Nephron (organoid): ENCODE results near the gene PPIB.

ENCODE experiments used
- H3K27ac Mint-ChIP-seq, 3 experiments: 2 replicates each; pipeline ENCODE4 v1.8.0; 2020; ENCODE audit warnings: mixed read lengths in 3 of 3, mild to moderate bottlenecking in 2 of 3, moderate library complexity in 1 of 3
- H3K27me3 Mint-ChIP-seq: 2 replicates; pipeline ENCODE4 v1.8.0; 2021; ENCODE audit warnings: low read depth, mild to moderate bottlenecking, moderate library complexity, mixed read lengths
- H3K36me3 Mint-ChIP-seq: 2 replicates; pipeline ENCODE4 v1.8.0; 2020; ENCODE audit warnings: low read depth, mixed read lengths
- H3K4me1 Mint-ChIP-seq: 2 replicates; pipeline ENCODE4 v1.8.0; 2020; ENCODE audit warnings: mixed read lengths
- H3K4me3 Mint-ChIP-seq, 3 experiments: 2 replicates each; pipeline ENCODE4 v1.8.0; 2020; ENCODE audit warnings: mild to moderate bottlenecking in 3 of 3, mixed read lengths in 3 of 3, moderate library complexity in 2 of 3
- H3K9me3 Mint-ChIP-seq: 2 replicates; pipeline ENCODE4 v1.8.0; 2020; ENCODE audit warnings: mixed read lengths
- CTCF ChIP-seq, 3 experiments: fragments of 200-600 bp; sonication (generic); IDR thresholded peaks; one replicate each; pipeline ENCODE4 v1.5.0; 2021; ENCODE audit warnings: antibody characterized with exemption in 3 of 3; ENCODE audit not compliant: unreplicated experiment in 3 of 3

Gene PPIB

GRCh38 chr15:64155802-64156651, 6.8 kb downstream of the PPIB start:
- H3K27me3 Mint-ChIP-seq, result peaks cover 18% of the 10 kb centered on the region
- peaks cover 50% of the 10 kb centered on the region for H3K36me3 Mint-ChIP-seq
- no peaks in the 10 kb centered on the region for H3K9me3 Mint-ChIP-seq
- H3K4me1 Mint-ChIP-seq, result peaks cover 40% of the 10 kb centered on the region
- TF ChIP-seq CTCF (IDR thresholded peaks at IDR 0.05; ENCODE audit: unreplicated experiment in 3 of 3), result no peak
- H3K27ac Mint-ChIP-seq, result peak overlapping the region in 1 of 3 experiments; percentile 3
- H3K4me3 Mint-ChIP-seq, result no peak overlapping the region

- Mint-ChIP-seq H3K4me1 (peaks cover 38% of the 10 kb centered on the region), H3K36me3 (peaks cover 36% of the 10 kb centered on the region), H3K9me3 (no peaks in the 10 kb centered on the region), H3K27me3 (peaks cover 34% of the 10 kb centered on the region), H3K27ac (peak overlapping the region in 2 of 3 experiments; percentile 49 to 65), H3K4me3 (peak overlapping the region; percentile 75 to 79 (median 79))
- TF ChIP-seq CTCF (IDR thresholded peaks at IDR 0.05; ENCODE audit: unreplicated experiment in 3 of 3), result peak; percentile 96 to 99 (median 99)
Observed at GRCh38 chr15:64153480-64154367, 9.1 kb downstream of the PPIB start.

GRCh38 chr15:64152507-64153387, 10.1 kb downstream of the PPIB start:
- Mint-ChIP-seq H3K4me1 (peaks cover 29% of the 10 kb centered on the region), H3K27ac (no peak overlapping the region), H3K27me3 (peaks cover 34% of the 10 kb centered on the region), H3K4me3 (peak overlapping the region; percentile 54 to 64 (median 60)), H3K36me3 (peaks cover 27% of the 10 kb centered on the region), H3K9me3 (no peaks in the 10 kb centered on the region)
- no peak for TF ChIP-seq CTCF (IDR thresholded peaks at IDR 0.05; ENCODE audit: unreplicated experiment in 3 of 3)

- TF ChIP-seq CTCF (IDR thresholded peaks at IDR 0.05; ENCODE audit: unreplicated experiment in 3 of 3), result no peak
- H3K4me3 Mint-ChIP-seq, result peak within 1 kb of the TSS; percentile 83 to 87 (median 84)
- no peaks in the 10 kb centered on the region for H3K9me3 Mint-ChIP-seq
- peaks cover 34% of the 10 kb centered on the region for H3K27me3 Mint-ChIP-seq
- no peak within 1 kb of the TSS for H3K27ac Mint-ChIP-seq
- peaks cover 19% of the 10 kb centered on the region for H3K36me3 Mint-ChIP-seq
- peaks cover 29% of the 10 kb centered on the region for H3K4me1 Mint-ChIP-seq
Observed at GRCh38 chr15:64151727-64152506, 10.9 kb downstream of the PPIB start, which contains the start of gene SNX22. TSS of gene SNX22 (plus strand) at chr15:64151731. CDS start at chr15:64151776, 45 bp downstream.
